Osteocyte (in vitro differentiated cells): ENCODE measurements around the gene YEATS4. TPM values are rescaled to one million over a fixed set of nuclear protein-coding genes. Genes with fewer than 3 reads are reported as not detected.

Source experiments
- DNase-seq: peaks from one replicate; pipeline ENCODE4 v3.0.0; 2021; ENCODE audit warnings: mixed read lengths; ENCODE audit not compliant: unreplicated experiment; ENCODE audit errors: extremely low spot score
- H3K27ac Mint-ChIP-seq: one replicate; pipeline ENCODE4 v1.8.0; 2021; ENCODE audit warnings: mild to moderate bottlenecking, mixed read lengths; ENCODE audit not compliant: unreplicated experiment
- H3K27me3 Mint-ChIP-seq: one replicate; pipeline ENCODE4 v1.8.0; 2021; ENCODE audit warnings: mixed read lengths; ENCODE audit not compliant: unreplicated experiment
- H3K36me3 Mint-ChIP-seq: one replicate; pipeline ENCODE4 v1.8.0; 2021; ENCODE audit warnings: mixed read lengths; ENCODE audit not compliant: unreplicated experiment
- H3K4me1 Mint-ChIP-seq: one replicate; pipeline ENCODE4 v1.8.0; 2021; ENCODE audit warnings: mixed read lengths; ENCODE audit not compliant: unreplicated experiment
- H3K4me3 Mint-ChIP-seq: one replicate; pipeline ENCODE4 v1.8.0; 2021; ENCODE audit warnings: mild to moderate bottlenecking, moderate library complexity, mixed read lengths; ENCODE audit not compliant: unreplicated experiment
- H3K9me3 Mint-ChIP-seq: one replicate; pipeline ENCODE4 v1.8.0; 2021; ENCODE audit warnings: mixed read lengths; ENCODE audit not compliant: unreplicated experiment
- total RNA-seq: library from RNA; stranded (reverse); gene quantifications from 2 replicates; pipeline ENCODE4 v1.2.1, GENCODE V29; 2021
- TF ChIP-seq, protein P1 (sequence below): fragments of 200-600 bp; sonication (generic); IDR thresholded peaks from 2 replicates; pipeline ENCODE4 v1.5.0; 2021; ENCODE audit warnings: antibody characterized with exemption, mild to moderate bottlenecking, moderate library complexity

Gene YEATS4
- total RNA-seq, 1 donor from 2014 or later: 15.9 TPM

DNA sequence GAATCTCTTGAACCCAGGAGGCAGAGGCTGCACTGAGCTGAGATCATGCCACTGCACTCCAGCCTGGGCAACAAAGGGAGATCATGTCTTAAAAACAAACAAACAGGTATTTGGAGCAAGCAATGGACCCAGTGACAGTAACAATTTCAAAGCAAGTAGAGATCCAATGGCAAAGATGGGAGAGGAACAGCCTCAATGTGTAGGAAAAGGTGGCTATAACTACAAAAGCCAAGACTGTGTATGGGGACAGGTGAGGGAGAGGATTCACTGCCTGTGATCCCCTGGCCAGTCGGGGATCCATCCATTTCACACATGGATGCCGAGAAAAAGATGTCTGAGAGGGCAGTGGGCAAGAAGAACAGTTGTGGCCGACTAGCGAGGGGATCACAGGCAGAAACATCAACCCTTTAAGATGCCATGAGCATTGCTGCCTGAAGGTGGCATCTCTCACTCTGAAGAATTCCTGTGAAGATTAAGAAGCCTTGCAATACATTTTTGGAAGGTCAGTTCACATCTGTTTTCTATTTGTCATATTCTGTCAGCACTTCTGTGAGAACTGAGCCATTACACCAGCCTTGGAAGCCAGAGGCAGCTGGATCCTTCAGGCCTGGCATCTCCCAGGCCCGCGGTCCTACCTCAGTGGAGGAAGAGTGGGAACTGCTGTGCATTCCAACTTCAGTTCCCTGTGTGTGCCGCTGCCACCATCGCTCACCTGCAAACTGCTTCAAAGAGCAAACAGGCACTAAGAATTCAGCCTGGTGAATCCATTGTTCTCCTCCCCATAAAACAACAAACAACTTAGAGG lies 56.1 kb downstream of the YEATS4 start:
- Mint-ChIP-seq H3K36me3 (peaks cover 3% of the 10 kb centered on the region), H3K4me1 (peaks cover 16% of the 10 kb centered on the region), H3K4me3 (peak overlapping the region; percentile 9), H3K27ac (peak overlapping the region; percentile 99), H3K27me3 (no peaks in the 10 kb centered on the region), H3K9me3 (no peaks in the 10 kb centered on the region)
- TF ChIP-seq, protein P1, sequence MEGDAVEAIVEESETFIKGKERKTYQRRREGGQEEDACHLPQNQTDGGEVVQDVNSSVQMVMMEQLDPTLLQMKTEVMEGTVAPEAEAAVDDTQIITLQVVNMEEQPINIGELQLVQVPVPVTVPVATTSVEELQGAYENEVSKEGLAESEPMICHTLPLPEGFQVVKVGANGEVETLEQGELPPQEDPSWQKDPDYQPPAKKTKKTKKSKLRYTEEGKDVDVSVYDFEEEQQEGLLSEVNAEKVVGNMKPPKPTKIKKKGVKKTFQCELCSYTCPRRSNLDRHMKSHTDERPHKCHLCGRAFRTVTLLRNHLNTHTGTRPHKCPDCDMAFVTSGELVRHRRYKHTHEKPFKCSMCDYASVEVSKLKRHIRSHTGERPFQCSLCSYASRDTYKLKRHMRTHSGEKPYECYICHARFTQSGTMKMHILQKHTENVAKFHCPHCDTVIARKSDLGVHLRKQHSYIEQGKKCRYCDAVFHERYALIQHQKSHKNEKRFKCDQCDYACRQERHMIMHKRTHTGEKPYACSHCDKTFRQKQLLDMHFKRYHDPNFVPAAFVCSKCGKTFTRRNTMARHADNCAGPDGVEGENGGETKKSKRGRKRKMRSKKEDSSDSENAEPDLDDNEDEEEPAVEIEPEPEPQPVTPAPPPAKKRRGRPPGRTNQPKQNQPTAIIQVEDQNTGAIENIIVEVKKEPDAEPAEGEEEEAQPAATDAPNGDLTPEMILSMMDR: peak; percentile 88
- DNase-seq: peak; percentile 87

DNA sequence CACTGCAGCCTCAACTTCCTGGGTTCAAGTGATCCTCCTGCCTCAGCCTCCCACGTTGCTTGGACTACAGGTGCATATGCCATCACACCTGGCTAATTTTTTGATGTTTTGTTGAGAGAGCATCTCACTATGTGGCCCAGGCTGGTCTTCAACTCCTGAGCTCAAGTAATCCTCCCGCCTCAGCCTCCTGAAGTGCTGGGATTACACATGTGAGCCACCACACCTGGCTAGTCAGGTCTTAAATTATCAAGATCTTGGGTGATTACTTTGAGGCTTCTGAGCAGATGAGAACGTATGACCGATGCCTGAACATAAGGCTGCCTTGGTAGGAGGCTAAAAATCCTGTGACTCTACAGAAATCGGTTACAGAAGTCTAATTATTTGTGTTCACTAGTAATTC lies 57.7 kb downstream of the YEATS4 start:
- Mint-ChIP-seq H3K4me1 (peaks cover 16% of the 10 kb centered on the region), H3K4me3 (no peak overlapping the region), H3K27me3 (no peaks in the 10 kb centered on the region), H3K27ac (no peak overlapping the region), H3K36me3 (peaks cover 3% of the 10 kb centered on the region), H3K9me3 (no peaks in the 10 kb centered on the region)
- TF ChIP-seq, protein P1: no peak
- no peak for DNase-seq

DNA sequence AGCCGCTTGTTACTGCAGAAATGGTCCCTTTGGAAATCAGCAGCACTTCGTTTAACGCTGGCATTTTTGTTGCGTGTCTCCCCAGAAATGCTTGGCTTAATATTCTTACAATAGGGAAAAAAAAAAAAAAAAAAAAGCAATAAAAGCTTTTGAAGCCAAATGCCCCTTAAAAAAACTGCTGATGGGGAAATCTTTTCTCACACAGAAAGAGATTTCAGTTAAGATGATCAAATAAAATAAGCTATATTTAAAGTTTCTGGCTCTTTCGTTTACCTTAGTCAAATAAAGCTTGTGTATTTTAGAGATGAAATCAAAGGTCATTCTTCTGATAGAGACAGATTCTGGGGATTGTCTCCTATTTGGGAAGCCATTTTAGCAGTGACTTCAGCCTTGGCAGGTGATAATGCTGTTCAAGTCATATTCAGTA lies 58.2 kb downstream of the YEATS4 start:
- Mint-ChIP-seq H3K4me1 (peaks cover 14% of the 10 kb centered on the region), H3K9me3 (no peaks in the 10 kb centered on the region), H3K27me3 (no peaks in the 10 kb centered on the region), H3K36me3 (peaks cover under 1% of the 10 kb centered on the region), H3K27ac (no peak overlapping the region), H3K4me3 (no peak overlapping the region)
- DNase-seq: no peak
- TF ChIP-seq, protein P1: no peak

DNA sequence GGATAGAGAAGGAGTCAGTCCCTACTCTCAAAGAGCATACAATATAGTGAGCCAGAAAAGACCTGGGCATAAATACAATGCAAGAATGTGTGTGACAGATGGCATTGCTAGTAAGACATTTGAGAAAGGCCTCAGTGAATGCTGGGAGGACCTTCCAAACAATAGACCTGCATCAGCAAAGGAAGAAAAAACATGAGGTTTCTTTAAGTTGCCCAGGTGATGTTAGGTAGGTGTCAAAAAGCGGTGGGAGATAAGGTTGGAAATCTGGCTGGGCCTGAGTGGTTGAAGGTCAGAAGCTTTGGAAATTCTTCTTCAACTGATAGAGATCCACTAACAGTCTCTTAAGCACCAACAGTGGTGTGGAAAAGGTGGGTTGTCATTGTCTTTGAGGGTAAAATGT lies 60.2 kb downstream of the YEATS4 start:
- H3K4me3 Mint-ChIP-seq: no peak overlapping the region
- TF ChIP-seq, protein P1: no peak
- no peaks in the 10 kb centered on the region for H3K9me3 Mint-ChIP-seq
- H3K36me3 Mint-ChIP-seq: no peaks in the 10 kb centered on the region
- no peaks in the 10 kb centered on the region for H3K27me3 Mint-ChIP-seq
- no peak overlapping the region for H3K27ac Mint-ChIP-seq
- H3K4me1 Mint-ChIP-seq: peaks cover 13% of the 10 kb centered on the region
- no peak for DNase-seq

DNA sequence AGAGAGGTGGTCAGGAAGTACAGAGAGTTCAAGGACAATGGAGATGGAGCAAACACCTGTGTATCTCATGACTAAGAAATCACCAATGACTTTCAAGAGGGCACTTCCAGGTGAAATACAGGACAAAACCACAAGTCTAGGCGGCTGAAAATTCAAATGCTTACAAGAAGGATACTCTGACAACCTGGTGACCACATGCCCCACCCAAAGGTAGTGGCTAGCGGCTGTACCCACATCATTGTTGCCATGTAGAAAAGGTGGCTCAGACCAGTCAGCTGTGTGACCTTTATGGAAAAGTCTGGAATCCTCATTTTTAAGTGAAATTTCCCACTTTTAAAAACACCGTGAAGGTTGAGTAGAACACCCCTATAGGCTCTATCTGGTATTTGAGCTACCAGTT lies 62.0 kb downstream of the YEATS4 start:
- Mint-ChIP-seq H3K27me3 (no peaks in the 10 kb centered on the region), H3K36me3 (no peaks in the 10 kb centered on the region), H3K4me1 (peaks cover under 1% of the 10 kb centered on the region), H3K4me3 (no peak overlapping the region), H3K27ac (no peak overlapping the region), H3K9me3 (no peaks in the 10 kb centered on the region)
- TF ChIP-seq, protein P1: no peak
- DNase-seq: no peak
